GM06990 (cell line): ENCODE measurements around the gene ZFR2.

ENCODE experiments used
- DNase-seq: peaks from one replicate; pipeline ENCODE4 v3.0.0-alpha.2; 2011; ENCODE audit not compliant: insufficient read length; ENCODE audit errors: extremely low read depth
- H3K27me3 ChIP-seq: replicated peaks from 2 replicates; pipeline ENCODE4 v1.6.0; 2011; ENCODE audit warnings: low read length; ENCODE audit not compliant: control insufficient read depth, insufficient read depth
- H3K36me3 ChIP-seq: 2 replicates; pipeline ENCODE4 v1.5.1; 2011; ENCODE audit warnings: low read length; ENCODE audit not compliant: control insufficient read depth, insufficient read depth
- H3K4me3 ChIP-seq: replicated peaks from 2 replicates; pipeline ENCODE4 v1.5.1; 2011; ENCODE audit warnings: low read depth, mild to moderate bottlenecking, control low read depth, low read length
- TF ChIP-seq, protein P1 (sequence below): IDR thresholded peaks from 2 replicates; pipeline ENCODE4 v1.5.1; 2011; ENCODE audit warnings: low read length, control low read depth, mild to moderate bottlenecking, inconsistent platforms; ENCODE audit not compliant: insufficient read depth, poor library complexity, severe bottlenecking

The ZFR2 gene

GRCh38 chr19:3857449-3858003, 11.3 kb downstream of the ZFR2 start:
- peak; percentile 67 for DNase-seq
- no peak overlapping the region for H3K4me3 ChIP-seq
- no peaks in the 10 kb centered on the region for H3K36me3 ChIP-seq
- no peaks in the 10 kb centered on the region; the same call in 1 of the 2 replicates for H3K27me3 ChIP-seq
- TF ChIP-seq, protein P1, sequence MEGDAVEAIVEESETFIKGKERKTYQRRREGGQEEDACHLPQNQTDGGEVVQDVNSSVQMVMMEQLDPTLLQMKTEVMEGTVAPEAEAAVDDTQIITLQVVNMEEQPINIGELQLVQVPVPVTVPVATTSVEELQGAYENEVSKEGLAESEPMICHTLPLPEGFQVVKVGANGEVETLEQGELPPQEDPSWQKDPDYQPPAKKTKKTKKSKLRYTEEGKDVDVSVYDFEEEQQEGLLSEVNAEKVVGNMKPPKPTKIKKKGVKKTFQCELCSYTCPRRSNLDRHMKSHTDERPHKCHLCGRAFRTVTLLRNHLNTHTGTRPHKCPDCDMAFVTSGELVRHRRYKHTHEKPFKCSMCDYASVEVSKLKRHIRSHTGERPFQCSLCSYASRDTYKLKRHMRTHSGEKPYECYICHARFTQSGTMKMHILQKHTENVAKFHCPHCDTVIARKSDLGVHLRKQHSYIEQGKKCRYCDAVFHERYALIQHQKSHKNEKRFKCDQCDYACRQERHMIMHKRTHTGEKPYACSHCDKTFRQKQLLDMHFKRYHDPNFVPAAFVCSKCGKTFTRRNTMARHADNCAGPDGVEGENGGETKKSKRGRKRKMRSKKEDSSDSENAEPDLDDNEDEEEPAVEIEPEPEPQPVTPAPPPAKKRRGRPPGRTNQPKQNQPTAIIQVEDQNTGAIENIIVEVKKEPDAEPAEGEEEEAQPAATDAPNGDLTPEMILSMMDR: no peak

DNA sequence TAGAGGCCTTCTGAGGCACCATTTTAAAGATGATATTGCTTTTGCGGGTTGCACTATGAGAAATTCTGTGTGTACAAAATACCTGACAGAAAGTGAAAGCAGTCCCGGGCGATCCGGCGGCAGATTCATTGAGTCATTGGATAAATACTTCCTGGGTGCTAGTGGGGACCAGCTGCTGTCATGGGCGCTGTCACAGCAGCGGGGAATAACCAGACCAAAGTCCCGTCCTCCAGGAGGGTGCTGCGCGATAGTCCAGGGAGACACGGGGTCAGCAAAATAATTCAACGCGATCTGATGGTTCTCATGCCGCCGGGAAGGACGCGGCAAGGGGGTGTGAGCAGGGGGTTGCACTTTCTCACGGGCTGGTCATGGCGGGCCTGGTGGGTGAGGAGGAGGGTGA, 13.5 kb downstream of the ZFR2 start:
- no peak for DNase-seq
- no peak overlapping the region for H3K4me3 ChIP-seq
- H3K36me3 ChIP-seq: no peaks in the 10 kb centered on the region
- H3K27me3 ChIP-seq: no peaks in the 10 kb centered on the region; the same call in 1 of the 2 replicates
- TF ChIP-seq, protein P1: no peak

DNA sequence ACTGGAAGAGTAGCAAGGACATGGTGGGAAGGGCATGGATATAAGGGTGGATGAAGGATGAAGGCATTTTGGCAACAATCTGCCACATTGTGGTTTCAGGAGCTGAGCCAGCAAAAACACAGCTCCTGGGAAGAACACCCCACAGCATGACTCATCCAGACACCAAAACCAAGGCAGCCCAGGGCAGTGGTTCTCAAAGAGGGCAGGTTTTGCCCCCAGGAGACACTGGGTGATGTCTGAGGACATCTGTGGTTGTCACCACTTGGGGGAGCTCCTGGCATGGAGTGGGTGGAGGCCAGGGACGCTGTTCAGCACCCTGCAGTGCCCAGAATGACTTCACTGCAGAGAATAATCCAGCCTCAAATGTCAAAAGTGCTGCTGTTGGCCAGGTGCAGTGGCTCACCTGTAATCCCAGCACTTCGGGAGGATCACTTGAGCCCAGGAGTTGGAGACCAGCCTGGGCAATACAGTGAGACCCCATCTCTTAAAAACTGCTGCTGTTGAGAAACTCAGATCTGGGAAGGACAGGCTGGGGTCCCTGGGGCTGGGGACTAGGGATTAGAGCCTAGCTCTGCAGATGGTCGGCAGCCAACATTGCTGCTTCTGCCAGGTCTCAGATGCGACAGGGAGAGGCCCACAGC, 16.1 kb downstream of the ZFR2 start:
- DNase-seq: no peak
- TF ChIP-seq, protein P1: peak; percentile 41
- H3K27me3 ChIP-seq: no peaks in the 10 kb centered on the region
- no peak overlapping the region for H3K4me3 ChIP-seq
- H3K36me3 ChIP-seq: no peaks in the 10 kb centered on the region

- Histone ChIP-seq H3K27me3 (no peaks in the 10 kb centered on the region), H3K36me3 (no peaks in the 10 kb centered on the region), H3K4me3 (no peak overlapping the region)
- DNase-seq: no peak
- TF ChIP-seq, protein P1: no peak
Observed at GRCh38 chr19:3852177-3852511, 16.7 kb downstream of the ZFR2 start.

DNA sequence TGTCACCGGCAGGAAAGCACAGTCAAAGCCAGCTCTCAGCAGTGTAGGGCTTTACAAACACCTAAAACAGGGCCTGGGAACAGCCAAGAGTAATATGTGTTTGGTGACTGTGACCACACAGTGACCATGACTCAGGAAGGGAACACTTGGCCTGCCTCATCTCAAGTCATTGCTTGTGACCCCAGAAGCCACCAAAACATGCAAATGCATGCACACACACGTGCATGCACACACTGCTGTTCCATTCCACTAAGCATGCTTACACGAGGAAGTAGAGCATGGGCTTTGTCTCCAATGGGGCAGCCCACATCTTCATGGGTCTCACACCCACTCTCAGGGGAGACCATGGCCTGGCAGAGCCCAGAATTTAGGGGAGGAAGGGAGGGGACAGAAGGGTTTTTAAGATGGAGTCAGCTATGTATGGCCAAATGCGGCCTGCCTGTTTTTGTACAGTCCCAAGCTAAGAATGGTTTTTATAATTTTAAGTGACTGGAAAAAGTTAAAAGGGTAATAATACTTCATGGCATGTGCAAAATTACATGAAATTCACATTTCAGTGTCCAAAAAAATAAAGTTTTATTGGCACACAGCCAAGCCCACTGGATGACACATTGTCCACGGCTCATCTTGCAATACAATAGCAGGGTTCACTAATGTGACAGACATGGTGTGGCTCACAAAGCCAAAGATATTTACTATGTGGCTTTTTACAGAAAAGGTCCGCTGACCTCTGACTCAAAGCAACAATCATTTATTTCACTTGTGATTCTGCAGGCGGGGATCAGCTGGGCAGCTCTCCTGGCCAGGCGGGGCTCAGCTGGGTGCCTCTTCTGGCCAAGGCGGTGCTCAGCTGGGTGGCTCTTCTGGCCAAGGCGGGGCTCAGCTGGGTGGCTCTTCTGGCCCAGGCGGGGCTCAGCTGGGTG, 17.3 kb downstream of the ZFR2 start:
- DNase-seq: no peak
- no peaks in the 10 kb centered on the region for H3K36me3 ChIP-seq
- no peak overlapping the region for H3K4me3 ChIP-seq
- no peaks in the 10 kb centered on the region for H3K27me3 ChIP-seq
- TF ChIP-seq, protein P1: no peak
